ENCODE measurements around the gene MAN1B1. TPM values are rescaled to one million over a fixed set of nuclear protein-coding genes. Genes with fewer than 3 reads are reported as not detected.

The MAN1B1 gene
- total RNA-seq, 4 donors from 2014 or later: 26.1 to 30.2 (median 29.3) TPM

DNA sequence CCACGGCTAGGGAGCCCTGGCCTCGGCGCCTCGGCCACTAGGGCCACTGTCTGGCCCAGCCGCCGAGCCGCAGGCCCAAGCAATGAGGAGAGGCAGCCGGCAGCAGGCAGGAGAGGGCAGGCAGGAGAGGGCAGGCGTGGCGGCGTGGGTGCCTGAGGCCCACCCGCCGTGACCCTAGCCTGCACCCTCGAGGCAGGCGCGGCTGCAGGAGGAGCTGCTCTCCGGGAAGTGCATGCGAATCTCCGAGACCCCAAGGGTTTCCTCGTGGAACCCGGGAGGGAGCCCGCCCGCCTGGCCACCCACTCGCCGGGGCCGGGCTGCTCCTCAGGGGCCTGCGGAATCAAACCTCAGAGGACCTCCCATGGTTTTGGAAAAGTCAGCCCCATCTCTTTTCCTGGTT lies 61.5 kb downstream of the MAN1B1 start:
- H3K4me3 ChIP-seq: no peak overlapping the region
- H3K27me3 ChIP-seq: peaks cover 77% of the 10 kb centered on the region
- no peaks in the 10 kb centered on the region for H3K4me1 ChIP-seq
- WGBS, 2 donors (ENCODE audit: low coverage in 1 of 2): 63% methylated on average over 10 of the region's 27 CpGs; no CpG with 5 or more reads in 1 of the 2 donors
- H3K9me3 ChIP-seq: no peaks in the 10 kb centered on the region
- ATAC-seq: no peak
- no peaks in the 10 kb centered on the region for H3K36me3 ChIP-seq
- H3K27ac ChIP-seq: no peak overlapping the region
- TF ChIP-seq, protein P1, sequence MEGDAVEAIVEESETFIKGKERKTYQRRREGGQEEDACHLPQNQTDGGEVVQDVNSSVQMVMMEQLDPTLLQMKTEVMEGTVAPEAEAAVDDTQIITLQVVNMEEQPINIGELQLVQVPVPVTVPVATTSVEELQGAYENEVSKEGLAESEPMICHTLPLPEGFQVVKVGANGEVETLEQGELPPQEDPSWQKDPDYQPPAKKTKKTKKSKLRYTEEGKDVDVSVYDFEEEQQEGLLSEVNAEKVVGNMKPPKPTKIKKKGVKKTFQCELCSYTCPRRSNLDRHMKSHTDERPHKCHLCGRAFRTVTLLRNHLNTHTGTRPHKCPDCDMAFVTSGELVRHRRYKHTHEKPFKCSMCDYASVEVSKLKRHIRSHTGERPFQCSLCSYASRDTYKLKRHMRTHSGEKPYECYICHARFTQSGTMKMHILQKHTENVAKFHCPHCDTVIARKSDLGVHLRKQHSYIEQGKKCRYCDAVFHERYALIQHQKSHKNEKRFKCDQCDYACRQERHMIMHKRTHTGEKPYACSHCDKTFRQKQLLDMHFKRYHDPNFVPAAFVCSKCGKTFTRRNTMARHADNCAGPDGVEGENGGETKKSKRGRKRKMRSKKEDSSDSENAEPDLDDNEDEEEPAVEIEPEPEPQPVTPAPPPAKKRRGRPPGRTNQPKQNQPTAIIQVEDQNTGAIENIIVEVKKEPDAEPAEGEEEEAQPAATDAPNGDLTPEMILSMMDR (IDR thresholded peaks at IDR 0.05): no peak
- TF ChIP-seq EP300 (IDR thresholded peaks at IDR 0.05): no peak
- TF ChIP-seq POLR2A (IDR thresholded peaks at IDR 0.05): no peak
- no peak for TF ChIP-seq POLR2AphosphoS5 (IDR thresholded peaks at IDR 0.05)

DNA sequence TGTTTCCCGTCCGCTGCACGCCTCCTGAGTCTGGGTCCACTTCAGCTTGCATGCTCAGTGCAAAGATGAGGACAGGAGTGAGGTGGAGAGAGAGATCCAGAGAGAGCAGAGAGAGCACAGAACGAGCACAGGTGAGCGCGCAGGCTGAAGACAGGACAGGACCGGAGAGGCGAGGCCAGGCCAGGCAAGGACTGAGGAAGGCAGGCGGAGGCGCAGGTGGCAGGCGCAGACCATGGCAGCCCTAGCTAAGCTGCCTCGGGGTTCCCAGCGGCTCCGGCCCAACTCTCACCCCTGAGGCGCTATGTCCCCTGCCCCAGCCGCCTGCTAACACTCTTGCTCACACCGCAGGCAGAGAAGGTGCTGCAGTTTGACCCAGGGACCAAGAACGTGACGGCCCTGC lies 61.9 kb downstream of the MAN1B1 start:
- Histone ChIP-seq H3K36me3 (no peaks in the 10 kb centered on the region), H3K27me3 (peaks cover 77% of the 10 kb centered on the region), H3K9me3 (no peaks in the 10 kb centered on the region), H3K4me3 (no peak overlapping the region), H3K4me1 (no peaks in the 10 kb centered on the region), H3K27ac (no peak overlapping the region)
- no peak for ATAC-seq
- TF ChIP-seq POLR2AphosphoS5 (IDR thresholded peaks at IDR 0.05) (no peak), EP300 (IDR thresholded peaks at IDR 0.05) (no peak), POLR2A (IDR thresholded peaks at IDR 0.05) (no peak)
- TF ChIP-seq, protein P1 (IDR thresholded peaks at IDR 0.05): no peak
- no CpG with 5 or more reads among the region's 19 CpGs for WGBS, 2 donors (ENCODE audit: low coverage in 1 of 2)

GRCh38 chr9:137149363-137149762 lies 62.6 kb downstream of the MAN1B1 start:
- peaks cover 73% of the 10 kb centered on the region for H3K27me3 ChIP-seq
- no peak overlapping the region for H3K4me3 ChIP-seq
- H3K36me3 ChIP-seq: no peaks in the 10 kb centered on the region
- TF ChIP-seq EP300 (IDR thresholded peaks at IDR 0.05) (no peak), POLR2A (IDR thresholded peaks at IDR 0.05) (no peak), POLR2AphosphoS5 (IDR thresholded peaks at IDR 0.05) (no peak)
- TF ChIP-seq, protein P1 (IDR thresholded peaks at IDR 0.05): no peak
- H3K27ac ChIP-seq: no peak overlapping the region
- no peaks in the 10 kb centered on the region for H3K4me1 ChIP-seq
- ATAC-seq: no peak
- H3K9me3 ChIP-seq: no peaks in the 10 kb centered on the region
- WGBS, 2 donors (ENCODE audit: low coverage in 1 of 2): 71% methylated on average over 1 of the region's 5 CpGs; no CpG with 5 or more reads in 1 of the 2 donors

GRCh38 chr9:137149942-137150616 lies 63.3 kb downstream of the MAN1B1 start:
- no peak for TF ChIP-seq POLR2A (IDR thresholded peaks at IDR 0.05)
- TF ChIP-seq POLR2AphosphoS5 (IDR thresholded peaks at IDR 0.05): no peak
- TF ChIP-seq, protein P1 (IDR thresholded peaks at IDR 0.05): no peak
- TF ChIP-seq EP300 (IDR thresholded peaks at IDR 0.05): no peak
- Histone ChIP-seq H3K27me3 (peaks cover 78% of the 10 kb centered on the region), H3K4me3 (no peak overlapping the region), H3K9me3 (no peaks in the 10 kb centered on the region), H3K4me1 (no peaks in the 10 kb centered on the region), H3K36me3 (no peaks in the 10 kb centered on the region), H3K27ac (no peak overlapping the region)
- no peak for ATAC-seq
- WGBS, 2 donors (ENCODE audit: low coverage in 1 of 2): 48 to 72% methylated on average over 5 to 12 of the region's 20 CpGs
